ENCODE data around the gene KLHL35. TPM values are rescaled to one million over a fixed set of nuclear protein-coding genes. Genes with fewer than 3 reads are reported as not detected.

The KLHL35 gene
- total RNA-seq, 1 experiment from 2014 or later: 0.83 TPM

DNA sequence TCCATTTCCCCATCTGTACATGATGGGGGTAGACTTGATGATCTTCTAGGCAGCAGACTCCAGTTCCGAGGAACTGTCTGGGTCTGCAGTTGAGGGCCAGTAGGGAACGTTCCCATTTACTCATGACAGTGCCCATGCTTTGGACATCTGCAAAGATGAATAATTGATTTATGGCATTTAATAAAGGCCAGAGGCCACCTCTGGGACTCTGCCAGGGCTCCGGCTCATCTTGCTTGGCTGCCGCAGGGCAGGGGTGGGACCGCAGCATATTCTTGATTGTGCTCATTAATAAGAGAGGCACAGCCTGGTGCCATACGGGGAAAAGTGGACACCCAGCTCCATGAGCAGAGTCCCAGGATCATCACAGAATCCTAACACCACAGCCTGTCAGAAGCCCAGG is 28.1 kb upstream of the KLHL35 start:
- Histone ChIP-seq H3K4me1 (ENCODE audit: insufficient read depth, low read length) (no peaks in the 10 kb centered on the region; the same call in 1 of the 2 replicates), H2BK5ac (ENCODE audit: insufficient read length, low read length) (no peak overlapping the region), H3K14ac (ENCODE audit: insufficient read depth, low read length) (no peak overlapping the region), H4K5ac (ENCODE audit: insufficient read length, low read depth, low read length) (no peak overlapping the region), H4K20me1 (ENCODE audit: control insufficient read depth, insufficient read depth, insufficient read length) (no peaks in the 10 kb centered on the region), H4K8ac (replicated peaks; ENCODE audit: insufficient read length, low read depth, low read length) (no peak overlapping the region), H2BK120ac (ENCODE audit: low read depth, low read length, poor library complexity, severe bottlenecking) (no peak overlapping the region), H3K23ac (ENCODE audit: insufficient read length, low read depth, low read length) (no peak overlapping the region), H3K56ac (ENCODE audit: insufficient read length, low read depth, low read length) (no peak overlapping the region), H3K79me2 (ENCODE audit: insufficient read depth, low read length) (no peaks in the 10 kb centered on the region), H3K27ac (ENCODE audit: insufficient read length, low read depth, low read length) (no peak overlapping the region), H3K4ac (ENCODE audit: low read depth, low read length) (no peak overlapping the region), H2BK15ac (ENCODE audit: low read depth, low read length) (no peak overlapping the region), H2AK5ac (ENCODE audit: insufficient read length, low read length) (no peak overlapping the region), H3K9me3 (ENCODE audit: control insufficient read depth, low read depth, low read length) (no peaks in the 10 kb centered on the region), H2BK12ac (ENCODE audit: insufficient read length, low read depth, low read length) (no peak overlapping the region), H3K18ac (ENCODE audit: insufficient read length, low read depth, low read length) (no peak overlapping the region), H4K91ac (ENCODE audit: insufficient read length, low read depth, low read length) (no peak overlapping the region), H2AFZ (ENCODE audit: low read length) (no peak overlapping the region), H3K9ac (ENCODE audit: extremely low read depth, insufficient read length, low read length) (no peak overlapping the region), H2BK20ac (ENCODE audit: low read depth, low read length, poor library complexity, severe bottlenecking) (no peak overlapping the region), H3K27me3 (ENCODE audit: insufficient read depth, low read length) (no peaks in the 10 kb centered on the region), H3K23me2 (ENCODE audit: insufficient read length, low read depth, low read length, poor library complexity, severe bottlenecking) (no peaks in the 10 kb centered on the region), H3T11ph (ENCODE audit: low read length) (no peak overlapping the region), H3K79me1 (ENCODE audit: insufficient read depth, low read depth, low read length, poor library complexity, severe bottlenecking) (no peaks in the 10 kb centered on the region), H3K4me2 (ENCODE audit: insufficient read depth, insufficient read length, low read length) (no peak overlapping the region)
- Mint-ChIP-seq H3K36me3 (ENCODE audit: insufficient read depth in 1 of 3, low read depth in 3 of 3) (no peaks in the 10 kb centered on the region; a peak in 1 of 7 replicates), H3K9me3 (no peaks in the 10 kb centered on the region), H3K27me3 (ENCODE audit: low read depth) (no peaks in the 10 kb centered on the region), H3K4me1 (peaks cover 33 to 34% of the 10 kb centered on the region in 2 experiments), H3K4me3 (no peak overlapping the region), H3K27ac (no peak overlapping the region; a peak in 1 of 7 replicates)
- no CpG with 5 or more reads among the region's 6 CpGs for WGBS (ENCODE audit: extremely low coverage, insufficient read length, low lambda C conversion rate)
- TF ChIP-seq, protein P1, sequence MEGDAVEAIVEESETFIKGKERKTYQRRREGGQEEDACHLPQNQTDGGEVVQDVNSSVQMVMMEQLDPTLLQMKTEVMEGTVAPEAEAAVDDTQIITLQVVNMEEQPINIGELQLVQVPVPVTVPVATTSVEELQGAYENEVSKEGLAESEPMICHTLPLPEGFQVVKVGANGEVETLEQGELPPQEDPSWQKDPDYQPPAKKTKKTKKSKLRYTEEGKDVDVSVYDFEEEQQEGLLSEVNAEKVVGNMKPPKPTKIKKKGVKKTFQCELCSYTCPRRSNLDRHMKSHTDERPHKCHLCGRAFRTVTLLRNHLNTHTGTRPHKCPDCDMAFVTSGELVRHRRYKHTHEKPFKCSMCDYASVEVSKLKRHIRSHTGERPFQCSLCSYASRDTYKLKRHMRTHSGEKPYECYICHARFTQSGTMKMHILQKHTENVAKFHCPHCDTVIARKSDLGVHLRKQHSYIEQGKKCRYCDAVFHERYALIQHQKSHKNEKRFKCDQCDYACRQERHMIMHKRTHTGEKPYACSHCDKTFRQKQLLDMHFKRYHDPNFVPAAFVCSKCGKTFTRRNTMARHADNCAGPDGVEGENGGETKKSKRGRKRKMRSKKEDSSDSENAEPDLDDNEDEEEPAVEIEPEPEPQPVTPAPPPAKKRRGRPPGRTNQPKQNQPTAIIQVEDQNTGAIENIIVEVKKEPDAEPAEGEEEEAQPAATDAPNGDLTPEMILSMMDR (conservative IDR thresholded peaks at IDR 0.05): no peak
- DNase-seq: no peak
